ENCODE measurements around the gene EMB.

DNA sequence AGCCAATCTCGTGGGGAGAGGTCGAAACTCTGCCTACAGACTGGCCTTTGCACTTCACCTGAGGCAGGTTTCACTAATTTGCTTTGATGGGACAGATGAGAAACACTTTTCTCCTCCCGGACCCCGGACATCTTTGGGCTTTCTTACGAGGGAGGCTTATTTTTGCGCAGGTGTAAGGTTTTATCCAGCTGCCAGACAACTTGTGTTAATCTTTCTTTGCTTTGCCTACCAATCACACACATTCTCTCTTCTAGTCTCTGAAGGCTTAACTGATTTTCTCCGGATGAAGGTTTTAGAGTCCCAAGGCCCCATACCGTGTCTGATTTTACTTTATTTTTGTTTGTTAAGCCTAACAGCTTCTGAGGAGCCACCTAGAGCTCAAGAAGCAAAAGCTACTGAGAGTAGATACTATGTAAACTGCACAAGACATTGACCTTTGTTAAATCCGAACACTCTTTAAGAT is 436 bp upstream of the EMB start:
- TF ChIP-seq, protein P1, sequence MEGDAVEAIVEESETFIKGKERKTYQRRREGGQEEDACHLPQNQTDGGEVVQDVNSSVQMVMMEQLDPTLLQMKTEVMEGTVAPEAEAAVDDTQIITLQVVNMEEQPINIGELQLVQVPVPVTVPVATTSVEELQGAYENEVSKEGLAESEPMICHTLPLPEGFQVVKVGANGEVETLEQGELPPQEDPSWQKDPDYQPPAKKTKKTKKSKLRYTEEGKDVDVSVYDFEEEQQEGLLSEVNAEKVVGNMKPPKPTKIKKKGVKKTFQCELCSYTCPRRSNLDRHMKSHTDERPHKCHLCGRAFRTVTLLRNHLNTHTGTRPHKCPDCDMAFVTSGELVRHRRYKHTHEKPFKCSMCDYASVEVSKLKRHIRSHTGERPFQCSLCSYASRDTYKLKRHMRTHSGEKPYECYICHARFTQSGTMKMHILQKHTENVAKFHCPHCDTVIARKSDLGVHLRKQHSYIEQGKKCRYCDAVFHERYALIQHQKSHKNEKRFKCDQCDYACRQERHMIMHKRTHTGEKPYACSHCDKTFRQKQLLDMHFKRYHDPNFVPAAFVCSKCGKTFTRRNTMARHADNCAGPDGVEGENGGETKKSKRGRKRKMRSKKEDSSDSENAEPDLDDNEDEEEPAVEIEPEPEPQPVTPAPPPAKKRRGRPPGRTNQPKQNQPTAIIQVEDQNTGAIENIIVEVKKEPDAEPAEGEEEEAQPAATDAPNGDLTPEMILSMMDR (IDR thresholded peaks at IDR 0.05; ENCODE audit: control extremely low read depth in 1 of 3, insufficient read depth in 1 of 3, low read depth in 1 of 3, low read length in 3 of 3), result no peak
- TF ChIP-seq RAD21 (IDR thresholded peaks at IDR 0.05 in 1 of 2, conservative IDR thresholded peaks at IDR 0.05 in 1 of 2; ENCODE audit: low read depth in 2 of 2, low read length in 2 of 2), result no peak
- TF ChIP-seq, protein P2, sequence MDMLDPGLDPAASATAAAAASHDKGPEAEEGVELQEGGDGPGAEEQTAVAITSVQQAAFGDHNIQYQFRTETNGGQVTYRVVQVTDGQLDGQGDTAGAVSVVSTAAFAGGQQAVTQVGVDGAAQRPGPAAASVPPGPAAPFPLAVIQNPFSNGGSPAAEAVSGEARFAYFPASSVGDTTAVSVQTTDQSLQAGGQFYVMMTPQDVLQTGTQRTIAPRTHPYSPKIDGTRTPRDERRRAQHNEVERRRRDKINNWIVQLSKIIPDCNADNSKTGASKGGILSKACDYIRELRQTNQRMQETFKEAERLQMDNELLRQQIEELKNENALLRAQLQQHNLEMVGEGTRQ (IDR thresholded peaks at IDR 0.05; ENCODE audit: low read length), result no peak
- no peak for TF ChIP-seq HDAC6 (IDR thresholded peaks at IDR 0.05; ENCODE audit: low read depth, low read length)
- no peak for TF ChIP-seq HDAC2 (IDR thresholded peaks at IDR 0.05; ENCODE audit: borderline replicate concordance in 1 of 2, low read depth in 2 of 2, low read length in 2 of 2)
- TF ChIP-seq POLR2AphosphoS5 (IDR thresholded peaks at IDR 0.05; ENCODE audit: low read depth, low read length), result no peak
- TF ChIP-seq EZH2 (IDR thresholded peaks at IDR 0.05; ENCODE audit: low read depth, low read length, severe bottlenecking), result no peak
- TF ChIP-seq SP2 (IDR thresholded peaks at IDR 0.05; ENCODE audit: low read length), result no peak
- no peak for TF ChIP-seq POLR2A (IDR thresholded peaks at IDR 0.05; ENCODE audit: control extremely low read depth in 1 of 2, low read depth in 2 of 2, low read length in 2 of 2)

Measured in H1 (cell line).